Fibroblast of peridontal ligament (primary cell): ENCODE measurements around the gene RBM17.
"Not testable (repeated sequence)": the region's sequence is repeated elsewhere in the genome, so short reads cannot be mapped to it uniquely, and the experiment has no call there.

ENCODE experiments used
- DNase-seq: peaks from one replicate; pipeline ENCODE4 v3.0.0-alpha.2; 2010; ENCODE audit errors: extremely low read depth

The RBM17 gene

DNA sequence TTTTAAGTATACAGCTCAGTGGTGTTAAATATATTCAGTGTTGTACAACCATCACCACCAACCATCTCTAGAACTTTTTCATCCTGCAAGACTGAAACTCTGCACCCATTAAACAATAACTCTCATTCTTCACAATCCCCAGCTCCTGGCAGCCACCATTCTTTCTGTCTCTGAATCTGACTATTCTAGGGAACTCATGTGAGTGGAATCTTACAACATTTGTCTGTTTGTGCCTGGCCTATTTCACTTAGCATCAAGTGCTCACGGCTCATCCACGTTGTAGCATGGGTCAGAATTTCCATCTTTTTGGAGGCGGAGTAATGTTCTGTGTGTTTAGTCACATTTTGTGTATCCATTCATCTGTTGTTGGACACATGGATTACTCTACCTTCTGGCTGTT is 73.1 kb downstream of the RBM17 start:
- DNase-seq: no peak

DNA sequence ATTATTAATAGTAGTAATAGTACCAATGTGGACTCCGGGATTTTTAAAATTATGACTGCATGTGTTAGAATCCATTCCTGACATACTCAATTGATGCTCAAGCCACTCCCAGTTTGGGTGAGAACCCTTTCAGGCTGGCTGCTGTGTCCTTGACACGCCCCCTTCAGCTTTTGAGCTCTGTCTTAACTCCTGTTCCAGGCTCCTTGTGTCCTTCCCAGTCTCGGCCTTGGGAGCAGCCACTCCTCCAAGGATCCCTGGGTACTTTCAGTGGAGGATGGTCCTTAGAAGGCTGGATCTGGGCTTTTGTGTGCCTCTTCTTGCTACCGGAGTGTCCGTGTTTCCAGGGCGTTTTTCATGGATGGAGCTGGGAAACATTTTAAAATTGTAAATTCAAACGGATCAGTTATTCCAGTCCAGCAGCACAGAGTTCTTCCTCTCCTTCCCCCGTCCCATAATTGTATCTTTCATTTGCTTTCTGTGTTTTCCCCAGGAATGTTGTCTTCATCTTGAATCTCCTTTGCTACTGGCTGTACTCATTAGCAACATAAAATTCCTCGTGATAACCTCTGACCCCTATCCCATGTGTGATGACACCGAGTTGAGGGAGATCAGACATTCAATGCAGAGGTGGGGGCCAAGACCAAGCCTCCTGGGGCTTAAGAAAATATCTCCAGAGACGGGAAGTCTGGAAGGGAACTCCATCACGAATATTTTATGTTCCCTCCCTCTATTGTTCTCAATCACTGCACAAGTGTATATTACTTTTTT is 73.9 kb downstream of the RBM17 start:
- no peak for DNase-seq

DNA sequence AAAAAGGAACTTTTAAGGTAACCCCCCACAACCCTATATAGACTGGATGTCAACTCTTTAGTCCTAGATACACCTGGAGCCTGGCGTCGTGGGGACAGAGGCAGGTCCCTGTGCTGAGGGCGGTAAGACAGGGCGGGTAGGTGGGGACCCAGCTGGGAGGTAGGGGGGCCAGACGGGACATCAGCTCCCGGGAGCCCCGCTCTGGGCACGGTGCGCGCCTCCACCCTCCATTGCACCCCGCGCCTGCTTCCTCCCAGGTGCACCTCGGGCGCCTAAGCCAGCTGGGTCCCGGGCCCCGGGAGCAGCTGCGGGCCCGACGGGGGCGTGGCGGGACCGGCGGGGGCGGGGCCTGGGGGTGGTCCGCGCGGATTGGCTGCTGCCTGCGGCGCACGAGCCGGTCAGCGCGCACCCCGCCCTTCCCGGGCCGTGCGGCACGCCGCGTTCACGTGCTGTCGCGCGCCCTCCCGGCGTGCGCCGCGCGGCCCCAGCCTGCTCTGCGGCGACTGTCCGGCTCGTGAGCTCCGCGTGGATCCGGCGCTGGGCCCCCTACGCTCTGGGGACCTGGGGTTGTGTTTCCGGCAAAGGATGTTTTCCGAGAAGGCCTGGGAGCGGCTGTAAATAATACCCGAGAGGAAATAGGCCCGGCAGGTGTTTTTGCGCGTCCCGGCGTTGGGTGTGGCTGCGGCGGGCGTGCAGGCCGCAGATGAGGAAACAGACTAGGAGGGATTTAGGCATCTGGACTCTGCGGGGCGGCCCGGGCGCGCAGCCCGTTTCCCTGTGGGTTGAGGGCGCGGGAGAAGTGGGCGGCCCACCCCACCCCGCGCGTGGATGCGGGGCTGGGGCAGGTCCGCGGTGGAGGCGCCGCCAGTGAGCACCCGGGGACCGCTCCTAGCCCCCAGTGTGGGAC is 74.8 kb downstream of the RBM17 start:
- peak; percentile 77 for DNase-seq

DNA sequence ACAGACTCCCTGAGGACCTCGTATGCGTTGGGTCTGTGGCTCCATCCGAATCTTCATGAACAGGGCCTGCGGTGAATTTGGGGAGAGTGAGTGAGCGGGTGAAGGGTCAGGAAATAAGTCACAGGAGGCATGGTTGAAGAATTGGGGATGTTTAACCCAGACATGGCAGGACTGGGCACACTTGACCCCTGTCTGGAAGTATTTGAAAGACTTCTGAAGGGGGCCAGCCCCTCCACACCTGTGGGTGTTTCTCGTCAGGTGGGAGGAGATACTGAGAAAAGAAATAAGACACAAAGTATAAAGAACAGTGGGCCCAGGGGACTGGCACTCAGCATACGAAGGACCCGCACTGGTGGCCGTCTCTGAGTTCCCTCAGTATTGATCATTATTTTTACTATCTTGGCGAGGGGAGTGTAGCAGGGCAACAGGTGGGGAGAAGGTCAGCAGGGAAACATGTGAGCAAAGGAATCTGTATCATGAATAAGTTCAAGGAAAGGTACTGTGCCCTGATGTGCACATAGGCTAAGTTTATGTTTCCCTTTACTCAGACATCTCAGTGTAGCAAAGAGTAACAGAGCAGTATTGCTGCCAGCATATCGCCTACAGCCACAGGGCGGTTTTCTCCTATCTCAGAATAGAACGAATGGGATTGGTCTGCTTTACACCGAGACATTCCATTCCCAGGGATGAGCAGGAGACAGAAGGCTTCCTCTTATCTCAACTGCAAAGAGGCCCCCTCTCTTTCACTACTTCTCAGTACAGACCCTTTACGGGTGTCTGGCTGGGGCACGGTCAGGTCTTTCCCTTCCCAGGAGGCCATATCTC is 75.6 kb downstream of the RBM17 start:
- DNase-seq: no peak

DNA sequence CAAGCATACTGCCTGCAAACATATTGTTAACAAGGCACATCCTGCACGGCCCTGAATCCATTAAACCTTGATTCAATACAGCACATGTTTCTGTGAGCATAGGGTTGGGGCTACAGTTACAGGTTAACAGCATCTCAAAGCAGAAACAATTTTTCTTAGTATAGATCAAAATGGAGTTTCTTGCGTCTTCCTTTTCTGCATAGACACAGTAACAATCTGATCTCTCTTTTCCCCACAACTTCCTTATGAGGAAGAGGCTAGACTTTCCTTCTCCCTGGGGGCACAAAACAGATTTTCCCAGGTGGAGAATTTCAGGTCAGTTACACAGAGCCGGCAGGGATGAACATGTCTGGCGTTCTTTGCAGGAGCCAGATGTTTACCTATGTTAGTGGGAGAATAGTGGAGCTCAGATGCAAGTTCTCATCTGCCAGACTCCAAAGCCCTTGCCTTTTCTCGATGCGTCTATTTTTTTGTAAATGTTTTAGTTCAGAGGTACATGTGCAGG is 76.4 kb downstream of the RBM17 start:
- DNase-seq: no peak

DNA sequence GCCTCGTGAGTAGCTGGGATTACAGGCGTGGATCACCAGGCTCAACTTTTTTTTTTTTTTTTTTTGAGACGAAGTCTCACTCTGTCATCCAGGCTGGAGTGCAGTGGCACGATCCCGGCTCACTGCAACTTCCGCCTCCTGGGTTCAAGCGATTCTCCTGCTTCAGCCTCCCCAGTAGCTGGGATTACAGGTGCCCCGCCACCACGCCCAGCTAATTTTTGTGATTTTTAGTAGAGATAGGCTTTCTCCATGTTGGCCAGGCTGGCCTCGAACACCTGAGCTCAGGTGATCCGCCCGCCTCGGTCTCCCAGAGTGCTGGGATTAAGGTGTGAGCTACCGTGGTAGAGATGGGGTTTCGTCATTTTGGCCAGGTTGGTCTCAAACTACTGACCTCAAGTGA is 77.1 kb downstream of the RBM17 start:
- not testable (repeated sequence) for DNase-seq
